AG09319 (cell line): ENCODE measurements around the gene USO1.
A peak's percentile ranks its signal among the peaks of the same experiment; 100 is the strongest.

ENCODE experiments used
- DNase-seq: peaks from one replicate; pipeline ENCODE4 v3.0.0-alpha.2; 2010; ENCODE audit warnings: low read depth; ENCODE audit errors: extremely low read depth
- TF ChIP-seq, protein P1 (sequence below): IDR thresholded peaks from 2 replicates; pipeline ENCODE4 v1.5.1; 2011; ENCODE audit warnings: low read depth, mild to moderate bottlenecking, inconsistent platforms, low read length, moderate library complexity

The USO1 gene

DNA sequence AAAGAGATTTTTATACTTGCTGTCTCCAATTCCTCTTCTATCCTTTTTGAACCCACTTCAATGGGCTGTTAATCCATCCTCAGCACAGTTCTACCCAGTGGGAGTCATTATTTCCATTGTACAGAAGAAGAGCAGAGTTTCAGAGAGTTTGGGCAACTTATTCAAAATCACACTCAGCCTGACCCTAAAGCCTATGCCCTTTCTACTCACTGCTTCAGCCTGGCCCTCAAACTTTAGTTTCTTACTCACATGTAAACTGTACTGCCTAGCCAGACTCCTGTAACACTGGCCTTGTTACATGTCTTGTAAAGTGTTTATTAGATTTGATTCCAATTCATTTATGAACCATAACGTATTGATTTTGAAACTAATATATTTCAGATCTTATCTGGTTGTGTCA is 25.1 kb upstream of the USO1 start:
- TF ChIP-seq, protein P1, sequence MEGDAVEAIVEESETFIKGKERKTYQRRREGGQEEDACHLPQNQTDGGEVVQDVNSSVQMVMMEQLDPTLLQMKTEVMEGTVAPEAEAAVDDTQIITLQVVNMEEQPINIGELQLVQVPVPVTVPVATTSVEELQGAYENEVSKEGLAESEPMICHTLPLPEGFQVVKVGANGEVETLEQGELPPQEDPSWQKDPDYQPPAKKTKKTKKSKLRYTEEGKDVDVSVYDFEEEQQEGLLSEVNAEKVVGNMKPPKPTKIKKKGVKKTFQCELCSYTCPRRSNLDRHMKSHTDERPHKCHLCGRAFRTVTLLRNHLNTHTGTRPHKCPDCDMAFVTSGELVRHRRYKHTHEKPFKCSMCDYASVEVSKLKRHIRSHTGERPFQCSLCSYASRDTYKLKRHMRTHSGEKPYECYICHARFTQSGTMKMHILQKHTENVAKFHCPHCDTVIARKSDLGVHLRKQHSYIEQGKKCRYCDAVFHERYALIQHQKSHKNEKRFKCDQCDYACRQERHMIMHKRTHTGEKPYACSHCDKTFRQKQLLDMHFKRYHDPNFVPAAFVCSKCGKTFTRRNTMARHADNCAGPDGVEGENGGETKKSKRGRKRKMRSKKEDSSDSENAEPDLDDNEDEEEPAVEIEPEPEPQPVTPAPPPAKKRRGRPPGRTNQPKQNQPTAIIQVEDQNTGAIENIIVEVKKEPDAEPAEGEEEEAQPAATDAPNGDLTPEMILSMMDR, result no peak
- no peak for DNase-seq

DNA sequence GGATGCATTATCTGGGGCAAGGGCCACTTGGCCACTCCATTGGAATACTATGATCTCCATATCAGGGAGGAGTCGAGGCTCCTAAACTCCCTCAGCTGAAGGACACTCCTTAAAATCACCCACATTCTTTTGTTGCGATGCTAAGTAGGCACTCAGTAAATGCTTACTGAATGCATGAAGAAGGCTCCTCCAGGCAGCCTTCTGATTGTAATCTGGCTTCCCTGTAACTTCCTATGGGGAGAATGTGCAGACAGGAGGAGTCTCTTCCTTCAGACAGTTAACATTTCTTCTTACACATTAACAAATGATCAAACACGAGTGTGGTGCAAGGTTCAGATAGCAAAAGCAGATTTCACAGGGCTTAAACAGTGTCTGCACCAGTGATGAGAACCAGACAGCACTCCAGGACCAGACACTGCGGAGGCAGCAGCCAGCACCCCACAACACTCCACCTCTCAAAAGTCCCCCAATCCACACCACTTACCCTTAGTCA is 21.4 kb upstream of the USO1 start:
- no peak for DNase-seq
- TF ChIP-seq, protein P1, result no peak

DNA sequence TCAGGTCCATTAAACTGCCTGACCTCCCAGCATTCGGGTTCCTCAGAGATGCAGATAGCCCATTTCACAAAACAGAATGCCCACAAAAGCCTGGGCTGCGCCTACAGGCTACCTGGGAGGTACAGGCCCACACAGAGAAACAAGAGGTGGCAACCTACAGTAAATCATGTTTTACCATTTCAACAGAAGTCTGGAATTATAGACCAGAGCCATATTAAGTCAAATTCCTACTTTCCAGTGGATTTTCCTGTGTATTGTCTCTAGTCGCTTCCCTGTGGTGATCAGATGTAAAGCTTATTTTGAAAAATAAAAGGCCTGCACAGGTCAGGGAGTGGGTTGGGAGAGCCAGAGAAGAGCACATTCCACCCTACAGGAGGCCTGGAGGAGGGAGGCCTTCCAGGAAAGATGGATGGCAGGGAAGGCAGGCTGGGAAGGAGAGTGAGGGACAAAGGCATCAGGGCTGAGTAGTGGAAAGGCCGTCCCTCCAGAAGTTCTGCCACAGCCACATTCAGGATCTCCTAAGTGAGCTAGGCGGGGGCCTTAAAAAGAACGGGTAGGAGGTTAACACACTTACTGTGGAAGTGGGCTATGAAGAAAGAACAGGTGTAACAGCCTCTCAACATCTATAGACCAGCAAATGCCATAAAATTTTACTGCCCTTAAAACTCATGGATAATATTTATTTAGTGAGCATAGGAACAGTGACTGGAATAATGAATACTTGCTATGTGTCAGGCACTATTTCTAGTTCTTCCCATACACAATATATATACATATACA is 19.0 kb upstream of the USO1 start:
- DNase-seq, result no peak
- TF ChIP-seq, protein P1, result no peak

DNA sequence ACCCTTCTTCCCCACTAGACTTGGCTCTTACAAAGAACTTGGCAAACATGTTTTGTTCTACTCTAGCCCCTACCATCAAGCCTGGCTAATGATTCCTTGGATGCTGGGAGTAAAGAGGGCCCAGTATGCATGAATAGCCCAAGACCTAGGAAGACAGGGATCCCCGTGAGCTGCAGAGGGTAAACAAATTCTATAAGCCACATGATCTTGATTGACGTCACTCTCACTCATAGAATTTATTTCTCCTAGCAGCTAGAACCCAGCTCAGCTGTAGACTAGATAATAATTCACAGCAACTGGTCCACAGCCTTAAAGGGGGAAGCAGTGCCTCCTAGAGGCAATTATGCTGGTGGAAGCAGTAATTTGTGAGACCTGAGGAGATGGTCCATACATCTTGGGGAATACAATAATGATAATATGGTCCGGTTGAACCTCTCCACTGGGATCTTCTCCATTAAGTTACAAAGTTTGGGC is 16.1 kb upstream of the USO1 start:
- DNase-seq, result no peak
- TF ChIP-seq, protein P1, result peak; percentile 2; the same call in 1 of the 2 replicates

DNA sequence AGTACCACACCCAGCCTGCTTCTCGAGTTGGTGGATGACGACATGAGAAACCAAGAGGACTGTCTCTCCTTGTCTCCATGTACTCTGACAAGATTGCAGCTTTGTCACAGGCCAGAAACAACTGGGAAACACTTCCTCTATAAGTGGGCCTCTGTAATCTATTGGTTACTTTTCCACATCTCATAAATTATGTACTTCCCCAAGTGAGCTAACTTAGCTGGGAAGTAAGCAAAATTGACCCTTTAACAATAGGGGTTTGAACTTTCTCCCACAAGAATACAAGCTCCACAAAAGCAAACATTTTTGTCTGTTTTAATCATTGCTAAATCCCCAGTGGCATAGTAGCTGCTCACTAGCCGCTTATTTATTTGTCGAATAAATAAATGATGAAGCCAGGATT is 14.1 kb upstream of the USO1 start:
- DNase-seq, result no peak
- TF ChIP-seq, protein P1, result no peak

DNA sequence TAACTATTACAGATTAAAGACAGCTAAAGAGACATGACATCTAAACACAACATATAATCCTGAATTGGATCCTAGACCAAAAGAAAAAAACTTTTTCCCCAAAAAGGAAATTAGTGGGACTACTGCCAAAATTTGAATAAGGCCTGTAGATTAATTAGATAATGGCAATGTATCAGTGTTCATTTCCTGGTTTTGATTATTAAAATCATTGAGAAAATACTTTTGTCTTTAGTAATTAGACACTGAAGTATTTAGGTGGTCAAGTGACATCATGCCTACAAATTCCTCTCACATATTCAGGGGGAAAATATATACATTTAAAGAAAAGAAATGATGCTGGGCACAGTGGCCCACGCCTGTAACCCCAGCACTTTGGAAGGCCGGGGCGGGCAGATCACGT is 10.4 kb upstream of the USO1 start:
- TF ChIP-seq, protein P1, result no peak
- DNase-seq, result no peak

DNA sequence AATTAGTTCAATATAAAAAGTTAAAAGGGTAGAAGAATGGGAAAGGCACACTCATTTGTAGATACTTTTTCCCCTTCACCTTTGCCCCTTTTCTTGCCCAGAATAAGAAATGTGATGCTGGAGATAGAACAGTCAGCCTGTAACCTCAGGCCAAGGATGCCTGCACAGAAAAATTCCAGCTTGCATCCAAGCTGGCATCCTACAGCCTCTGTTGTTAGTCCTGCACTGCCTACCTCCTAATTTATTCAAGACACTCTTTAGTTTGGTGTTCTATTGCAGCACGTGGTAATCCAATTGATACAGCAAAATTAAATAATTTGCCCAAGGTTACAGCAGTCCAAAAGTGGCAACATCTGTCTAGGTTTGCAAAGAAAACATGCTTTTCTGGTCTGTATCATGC is 9.7 kb upstream of the USO1 start:
- TF ChIP-seq, protein P1, result no peak
- no peak for DNase-seq
